Bronchial epithelial cell (primary cell): ENCODE measurements around the gene STRBP. TPM values are rescaled to one million over a fixed set of nuclear protein-coding genes. Genes with fewer than 3 reads are reported as not detected.

Experiments
- DNase-seq: peaks from one replicate; pipeline ENCODE4 v3.0.0-alpha.2; 2010; ENCODE audit warnings: low read depth
- FAIRE-seq: peaks from 2 replicates; lab custom pipeline; 2011; peaks lifted over from hg19 to GRCh38; lab: Jason Lieb, UNC
- H3K27me3 ChIP-seq: 2 replicates; pipeline ENCODE4 v1.5.1; 2011; ENCODE audit warnings: low read length; ENCODE audit not compliant: control insufficient read depth, insufficient read depth
- H3K36me3 ChIP-seq: 2 replicates; pipeline ENCODE4 v1.5.1; 2011; ENCODE audit warnings: low read length; ENCODE audit not compliant: control insufficient read depth, insufficient read depth
- H3K4me3 ChIP-seq: 2 replicates; pipeline ENCODE4 v1.5.1; 2011; ENCODE audit warnings: mild to moderate bottlenecking, low read depth, low read length, control low read depth
- total RNA-seq: library from RNA; depleted of rRNA; stranded (reverse); fragments of >200 nt; gene quantifications from 2 replicates; pipeline ENCODE4 v1.2.1, GENCODE V29; 2014
- TF ChIP-seq, protein P1 (sequence below): IDR thresholded peaks from 2 replicates; pipeline ENCODE4 v1.5.1; 2011; ENCODE audit warnings: mild to moderate bottlenecking, moderate library complexity, low read length, control low read depth, inconsistent platforms; ENCODE audit not compliant: insufficient read depth, severe bottlenecking

STRBP gene
- total RNA-seq, 1 donor from 2014 or later = 15.0 TPM

DNA sequence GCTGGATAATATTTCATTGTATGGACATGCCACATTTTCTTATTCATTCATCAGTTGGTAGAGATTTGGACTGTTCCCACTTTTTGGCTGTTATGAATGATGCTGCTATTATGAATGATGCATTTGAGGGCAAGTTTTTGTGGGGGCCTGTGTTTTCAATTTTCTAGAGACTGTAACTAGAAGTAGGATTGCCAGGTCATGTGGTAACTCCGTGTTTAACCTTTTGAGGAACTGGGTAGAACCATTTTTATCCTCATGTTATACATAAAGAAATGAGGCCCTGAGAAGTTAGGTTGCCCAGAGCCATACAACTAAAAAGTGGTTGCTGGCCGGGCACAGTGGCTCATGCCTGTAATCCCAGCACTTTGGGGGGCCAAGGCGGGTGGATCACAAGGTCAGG lies 22.4 kb upstream of the STRBP start:
- Histone ChIP-seq H3K36me3 (no peaks in the 10 kb centered on the region), H3K27me3 (no peaks in the 10 kb centered on the region), H3K4me3 (no peak overlapping the region)
- no peak for DNase-seq
- FAIRE-seq = no peak
- TF ChIP-seq, protein P1, sequence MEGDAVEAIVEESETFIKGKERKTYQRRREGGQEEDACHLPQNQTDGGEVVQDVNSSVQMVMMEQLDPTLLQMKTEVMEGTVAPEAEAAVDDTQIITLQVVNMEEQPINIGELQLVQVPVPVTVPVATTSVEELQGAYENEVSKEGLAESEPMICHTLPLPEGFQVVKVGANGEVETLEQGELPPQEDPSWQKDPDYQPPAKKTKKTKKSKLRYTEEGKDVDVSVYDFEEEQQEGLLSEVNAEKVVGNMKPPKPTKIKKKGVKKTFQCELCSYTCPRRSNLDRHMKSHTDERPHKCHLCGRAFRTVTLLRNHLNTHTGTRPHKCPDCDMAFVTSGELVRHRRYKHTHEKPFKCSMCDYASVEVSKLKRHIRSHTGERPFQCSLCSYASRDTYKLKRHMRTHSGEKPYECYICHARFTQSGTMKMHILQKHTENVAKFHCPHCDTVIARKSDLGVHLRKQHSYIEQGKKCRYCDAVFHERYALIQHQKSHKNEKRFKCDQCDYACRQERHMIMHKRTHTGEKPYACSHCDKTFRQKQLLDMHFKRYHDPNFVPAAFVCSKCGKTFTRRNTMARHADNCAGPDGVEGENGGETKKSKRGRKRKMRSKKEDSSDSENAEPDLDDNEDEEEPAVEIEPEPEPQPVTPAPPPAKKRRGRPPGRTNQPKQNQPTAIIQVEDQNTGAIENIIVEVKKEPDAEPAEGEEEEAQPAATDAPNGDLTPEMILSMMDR = no peak

DNA sequence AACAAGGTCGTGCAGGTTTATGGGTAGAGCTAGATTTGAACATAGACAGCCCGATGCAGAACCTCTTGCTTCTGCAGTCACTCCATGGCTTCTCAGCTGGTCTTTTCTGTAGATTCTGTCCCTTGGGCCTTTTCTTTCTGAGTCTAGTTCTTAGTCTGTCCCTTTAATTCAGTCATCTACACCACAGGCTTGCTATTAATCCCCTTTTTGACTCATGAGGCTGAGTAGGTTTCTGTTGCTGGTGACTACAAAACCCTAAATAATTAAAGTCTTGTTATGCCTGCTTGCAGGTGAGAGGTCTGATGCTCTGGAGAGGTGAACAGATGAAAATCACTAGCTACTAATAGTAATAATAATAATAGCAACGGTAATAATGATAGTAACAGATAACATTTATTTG lies 19.3 kb upstream of the STRBP start:
- FAIRE-seq = no peak
- TF ChIP-seq, protein P1 = no peak
- no peaks in the 10 kb centered on the region for H3K27me3 ChIP-seq
- no peak for DNase-seq
- H3K4me3 ChIP-seq = no peak overlapping the region
- H3K36me3 ChIP-seq = no peaks in the 10 kb centered on the region

DNA sequence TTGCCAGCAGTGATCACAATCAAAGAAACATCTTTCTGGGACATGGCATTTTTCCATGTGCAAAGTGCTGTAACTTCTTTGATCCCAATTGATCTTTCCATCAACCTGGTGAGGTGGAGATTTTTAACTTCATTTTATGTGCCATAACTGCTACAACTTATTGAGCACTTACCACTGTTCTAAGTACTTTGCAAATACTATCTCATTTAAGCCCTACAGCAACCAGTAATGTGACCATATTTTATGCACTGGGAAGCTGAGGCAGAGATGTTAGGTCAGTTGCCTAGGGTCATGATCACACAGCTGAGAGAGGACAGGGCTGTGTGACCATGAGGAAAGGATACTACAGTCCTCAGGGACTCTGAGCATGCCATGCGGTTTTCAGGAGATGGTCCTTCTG lies 17.9 kb upstream of the STRBP start:
- FAIRE-seq = no peak

DNA sequence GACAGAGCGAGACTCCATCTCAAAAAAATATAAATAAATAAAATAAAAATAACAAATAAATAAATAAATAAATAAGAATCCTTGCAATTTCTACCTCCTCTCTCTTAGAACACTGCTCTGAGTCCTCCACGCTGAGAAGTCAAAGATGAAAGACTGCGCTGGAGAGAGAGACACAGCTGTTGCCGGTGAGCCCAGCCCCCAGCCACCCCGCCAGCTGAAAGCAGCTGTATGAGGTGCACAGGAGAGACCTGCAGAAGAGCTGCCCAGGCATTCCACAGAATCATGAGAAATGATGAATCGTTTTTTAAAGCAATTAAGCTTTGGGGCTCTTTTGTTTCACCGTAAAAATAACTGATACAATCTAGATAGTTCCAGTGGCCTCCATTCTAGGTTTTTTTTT lies 16.3 kb upstream of the STRBP start:
- Histone ChIP-seq H3K4me3 (no peak overlapping the region), H3K27me3 (no peaks in the 10 kb centered on the region), H3K36me3 (no peaks in the 10 kb centered on the region)
- TF ChIP-seq, protein P1 = no peak
- FAIRE-seq = no peak
- DNase-seq = no peak

More for the DNA sequence above, 17.9 kb upstream of the STRBP start:
- TF ChIP-seq, protein P1 = no peak
- H3K36me3 ChIP-seq = no peaks in the 10 kb centered on the region
- no peak for DNase-seq
- H3K4me3 ChIP-seq = no peak overlapping the region
- no peaks in the 10 kb centered on the region for H3K27me3 ChIP-seq

DNA sequence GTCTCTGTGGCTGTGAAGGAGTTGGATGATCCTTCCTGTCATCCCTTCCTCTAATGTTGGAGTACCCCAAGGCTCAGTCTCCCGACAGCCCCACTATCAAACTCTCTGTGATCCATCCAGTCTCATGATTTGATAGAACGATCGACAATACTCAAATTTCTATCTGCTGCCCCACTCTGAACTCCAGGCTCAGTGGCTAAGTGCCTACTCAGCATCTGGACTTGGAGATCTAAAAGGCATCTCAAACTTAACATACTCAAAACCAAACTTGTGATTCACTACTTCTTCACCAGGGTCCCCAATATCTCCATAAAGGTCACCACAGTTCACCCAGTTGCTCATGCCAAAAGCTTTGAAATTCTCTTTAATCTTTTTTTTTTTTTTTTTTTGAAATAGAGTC lies 15.1 kb upstream of the STRBP start:
- TF ChIP-seq, protein P1 = no peak
- Histone ChIP-seq H3K4me3 (no peak overlapping the region), H3K36me3 (no peaks in the 10 kb centered on the region), H3K27me3 (no peaks in the 10 kb centered on the region)
- DNase-seq = no peak
- FAIRE-seq = no peak

DNA sequence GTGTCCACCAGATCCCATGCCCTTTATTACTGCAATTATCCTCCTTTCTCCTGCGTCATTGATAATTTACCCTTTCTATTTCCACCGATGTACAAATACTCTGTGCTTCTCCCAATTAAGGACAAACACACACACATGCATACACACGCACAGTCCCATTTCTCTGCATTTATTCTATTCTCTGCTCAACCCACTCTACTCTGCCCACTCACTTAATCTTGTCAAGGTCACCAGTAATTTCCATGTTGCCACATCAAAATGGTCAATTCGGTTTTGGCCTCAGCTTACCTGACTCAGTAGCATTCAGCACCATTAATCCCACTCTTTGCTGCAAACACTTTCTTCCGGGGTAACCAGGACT lies 14.6 kb upstream of the STRBP start:
- Histone ChIP-seq H3K27me3 (no peaks in the 10 kb centered on the region), H3K36me3 (no peaks in the 10 kb centered on the region), H3K4me3 (no peak overlapping the region)
- TF ChIP-seq, protein P1 = no peak
- FAIRE-seq (no peak), DNase-seq (no peak)
